ENCODE measurements around the gene TMEM53. TPM values are rescaled to one million over a fixed set of nuclear protein-coding genes. Genes with fewer than 3 reads are reported as not detected.

The TMEM53 gene
- total and polyA plus RNA-seq, 2 of the 8 experiments (the other 6 are each of a cell fraction or from before 2014, with no cell fraction given) = 6.7 to 27.9 TPM

DNA sequence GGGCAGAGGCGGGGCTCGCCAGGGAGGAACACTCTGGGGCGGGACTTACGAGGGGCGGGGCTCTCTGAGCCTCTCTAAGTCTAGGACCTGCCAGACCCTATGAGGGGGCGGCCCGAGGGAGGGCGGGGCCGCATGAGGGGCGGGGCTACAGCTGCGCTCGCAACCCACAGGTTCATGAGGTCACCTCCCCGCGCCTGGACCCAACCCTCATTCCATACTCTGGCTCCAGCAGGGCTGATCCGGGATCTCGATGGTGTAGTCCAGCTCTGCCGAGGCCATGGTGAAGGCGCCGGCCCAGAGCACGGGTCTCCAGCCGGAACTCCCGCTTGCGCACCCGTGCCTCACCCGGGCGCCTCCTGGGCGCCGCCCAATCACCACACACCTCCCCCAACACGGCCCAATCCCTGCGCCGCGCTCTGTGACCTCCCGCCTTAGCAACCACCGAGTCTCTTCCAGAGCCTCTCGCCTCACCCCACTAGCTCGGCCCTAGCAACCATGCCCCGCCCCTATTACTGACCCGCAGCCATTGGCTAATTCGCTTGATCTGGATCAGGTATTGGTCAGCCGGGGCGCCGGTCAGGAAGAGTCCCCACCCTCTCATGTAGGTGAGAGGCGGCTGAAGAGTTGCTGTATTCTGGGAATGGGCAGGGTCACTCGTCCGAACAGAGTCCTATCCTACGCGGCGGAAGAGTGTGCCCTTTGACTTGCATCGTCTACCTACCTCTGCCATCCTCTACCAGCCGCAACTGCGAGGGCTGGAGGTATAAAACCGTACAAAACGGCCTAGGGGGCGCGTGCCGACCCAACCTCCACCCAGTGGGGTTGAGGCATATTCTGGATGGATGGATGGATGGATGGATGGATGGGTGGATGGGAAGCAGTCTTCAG lies at the start of gene TMEM53, which contains the start of gene ARMH1 (continued):
- no peak for TF ChIP-seq EZH2 (IDR thresholded peaks at IDR 0.05; ENCODE audit: low read depth, low read length, severe bottlenecking)
- no peak for TF ChIP-seq CEBPB (IDR thresholded peaks at IDR 0.05; ENCODE audit: low read depth, low read length)
- TF ChIP-seq BRCA1 (IDR thresholded peaks at IDR 0.05; ENCODE audit: low read depth, low read length) = no peak
- TF ChIP-seq, protein P1, sequence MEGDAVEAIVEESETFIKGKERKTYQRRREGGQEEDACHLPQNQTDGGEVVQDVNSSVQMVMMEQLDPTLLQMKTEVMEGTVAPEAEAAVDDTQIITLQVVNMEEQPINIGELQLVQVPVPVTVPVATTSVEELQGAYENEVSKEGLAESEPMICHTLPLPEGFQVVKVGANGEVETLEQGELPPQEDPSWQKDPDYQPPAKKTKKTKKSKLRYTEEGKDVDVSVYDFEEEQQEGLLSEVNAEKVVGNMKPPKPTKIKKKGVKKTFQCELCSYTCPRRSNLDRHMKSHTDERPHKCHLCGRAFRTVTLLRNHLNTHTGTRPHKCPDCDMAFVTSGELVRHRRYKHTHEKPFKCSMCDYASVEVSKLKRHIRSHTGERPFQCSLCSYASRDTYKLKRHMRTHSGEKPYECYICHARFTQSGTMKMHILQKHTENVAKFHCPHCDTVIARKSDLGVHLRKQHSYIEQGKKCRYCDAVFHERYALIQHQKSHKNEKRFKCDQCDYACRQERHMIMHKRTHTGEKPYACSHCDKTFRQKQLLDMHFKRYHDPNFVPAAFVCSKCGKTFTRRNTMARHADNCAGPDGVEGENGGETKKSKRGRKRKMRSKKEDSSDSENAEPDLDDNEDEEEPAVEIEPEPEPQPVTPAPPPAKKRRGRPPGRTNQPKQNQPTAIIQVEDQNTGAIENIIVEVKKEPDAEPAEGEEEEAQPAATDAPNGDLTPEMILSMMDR (IDR thresholded peaks at IDR 0.05; ENCODE audit: control extremely low read depth in 1 of 3, insufficient read depth in 1 of 3, low read depth in 1 of 3, low read length in 3 of 3) = no peak
- no peak for TF ChIP-seq HDAC6 (IDR thresholded peaks at IDR 0.05; ENCODE audit: low read depth, low read length)
- TF ChIP-seq, protein P2, sequence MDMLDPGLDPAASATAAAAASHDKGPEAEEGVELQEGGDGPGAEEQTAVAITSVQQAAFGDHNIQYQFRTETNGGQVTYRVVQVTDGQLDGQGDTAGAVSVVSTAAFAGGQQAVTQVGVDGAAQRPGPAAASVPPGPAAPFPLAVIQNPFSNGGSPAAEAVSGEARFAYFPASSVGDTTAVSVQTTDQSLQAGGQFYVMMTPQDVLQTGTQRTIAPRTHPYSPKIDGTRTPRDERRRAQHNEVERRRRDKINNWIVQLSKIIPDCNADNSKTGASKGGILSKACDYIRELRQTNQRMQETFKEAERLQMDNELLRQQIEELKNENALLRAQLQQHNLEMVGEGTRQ (IDR thresholded peaks at IDR 0.05; ENCODE audit: low read length) = no peak
- no peak for TF ChIP-seq SRF (IDR thresholded peaks at IDR 0.05; ENCODE audit: low read depth, low read length)
- TF ChIP-seq GTF2F1 (IDR thresholded peaks at IDR 0.05; ENCODE audit: borderline replicate concordance, low read depth, low read length) = no peak
- no peak for TF ChIP-seq EP300 (IDR thresholded peaks at IDR 0.05; ENCODE audit: borderline replicate concordance in 1 of 2, low read depth in 2 of 2, low read length in 2 of 2)
- no peak for TF ChIP-seq RAD21 (IDR thresholded peaks at IDR 0.05 in 1 of 2, conservative IDR thresholded peaks at IDR 0.05 in 1 of 2; ENCODE audit: low read depth in 2 of 2, low read length in 2 of 2)
- peak; percentile 76; the same call in 1 of the 2 replicates for TF ChIP-seq EGR1 (IDR thresholded peaks at IDR 0.05; ENCODE audit: borderline replicate concordance, low read depth, low read length)
- no peak for TF ChIP-seq SAP30 (IDR thresholded peaks at IDR 0.05; ENCODE audit: insufficient read depth, insufficient replicate concordance, low read length)
- peak; percentile 82 to 89 for TF ChIP-seq POLR2A (IDR thresholded peaks at IDR 0.05; ENCODE audit: control extremely low read depth in 1 of 2, low read depth in 2 of 2, low read length in 2 of 2)
- TF ChIP-seq SUZ12 (IDR thresholded peaks at IDR 0.05; ENCODE audit: low read length) = no peak
- TF ChIP-seq JUND (IDR thresholded peaks at IDR 0.05; ENCODE audit: low read length) = peak; percentile 13; the same call in 1 of the 2 replicates
- TF ChIP-seq RNF2 (IDR thresholded peaks at IDR 0.05; ENCODE audit: borderline replicate concordance, low read depth, low read length, missing control alignments, poor library complexity, severe bottlenecking) = no peak
- peak; percentile 54; the same call in 1 of the 2 replicates for TF ChIP-seq TAF1 (IDR thresholded peaks at IDR 0.05; ENCODE audit: low read depth, low read length)
- no peak for TF ChIP-seq JUN (IDR thresholded peaks at IDR 0.05; ENCODE audit: low read depth, low read length)
- no peak for TF ChIP-seq KDM5A (IDR thresholded peaks at IDR 0.05; ENCODE audit: low read length)

All from H1 (cell line).